ENCODE data around the gene CD1B. TPM values are rescaled to one million over a fixed set of nuclear protein-coding genes. Genes with fewer than 3 reads are reported as not detected.
"Not testable (repeated sequence)": the region's sequence is repeated elsewhere in the genome, so short reads cannot be mapped to it uniquely, and the experiment has no call there.

CD1B gene
- total and polyA plus RNA-seq, 8 donors: 0.12 to 0.41 TPM; not detected in 6

GRCh38 chr1:158354255-158354654 is 22.9 kb upstream of the CD1B start:
- peak; percentile 25 for ATAC-seq
- no peaks in the 10 kb centered on the region for H3K27me3 ChIP-seq
- intact Hi-C loops (cut with DNase I): no loop called here
- H3K9me3 ChIP-seq: no peaks in the 10 kb centered on the region
- H3K36me3 ChIP-seq: no peaks in the 10 kb centered on the region
- no peak overlapping the region for H3K4me3 ChIP-seq
- TF ChIP-seq CTCF (IDR thresholded peaks at IDR 0.05): no peak
- DNase-seq: no peak
- H3K27ac ChIP-seq: no peak overlapping the region
- no peaks in the 10 kb centered on the region for H3K4me1 ChIP-seq

- no peaks in the 10 kb centered on the region for H3K27me3 ChIP-seq
- no peak for DNase-seq
Observed at GRCh38 chr1:158353303-158354075, 22.2 kb upstream of the CD1B start, which contains the start of gene CD1E. CD1E (plus strand) TSS chr1:158353894; CDS start chr1:158353989, 95 bp downstream.

GRCh38 chr1:158348946-158349345 is 17.6 kb upstream of the CD1B start:
- H3K9me3 ChIP-seq: peaks cover 0 to 10% of the 10 kb centered on the region in 2 donors
- H3K27ac ChIP-seq; H3K4me1 ChIP-seq; H3K27me3 ChIP-seq; intact Hi-C loops (cut with DNase I); H3K4me3 ChIP-seq; H3K36me3 ChIP-seq; ATAC-seq: not testable (repeated sequence)
- DNase-seq: peak in 1 of 4 donors; percentile 68

More at GRCh38 chr1:158353303-158354075, 22.2 kb upstream of the CD1B start, which contains the start of gene CD1E:
- H3K9me3 ChIP-seq: no peaks in the 10 kb centered on the region
- H3K36me3 ChIP-seq: no peaks in the 10 kb centered on the region
- intact Hi-C loops (cut with DNase I): no loop called here
- no peak within 1 kb of the TSS for H3K27ac ChIP-seq
- TF ChIP-seq CTCF (IDR thresholded peaks at IDR 0.05): no peak
- ATAC-seq: peak; percentile 27
- no peaks in the 10 kb centered on the region for H3K4me1 ChIP-seq
- H3K4me3 ChIP-seq: no peak within 1 kb of the TSS

- DNase-seq; H3K36me3 ChIP-seq; H3K4me1 ChIP-seq; ATAC-seq; intact Hi-C loops (cut with DNase I); H3K27me3 ChIP-seq; H3K4me3 ChIP-seq; H3K27ac ChIP-seq; H3K9me3 ChIP-seq: not testable (repeated sequence)
Observed at GRCh38 chr1:158336413-158336812, 5.1 kb upstream of the CD1B start.

GRCh38 chr1:158335213-158335532 is 3.8 kb upstream of the CD1B start:
- no peak for TF ChIP-seq CTCF (IDR thresholded peaks at IDR 0.05)
- Histone ChIP-seq H3K27ac (no peak overlapping the region), H3K27me3 (peaks cover 0 to 10% of the 10 kb centered on the region in 2 donors), H3K4me3 (no peak overlapping the region), H3K4me1 (no peaks in the 10 kb centered on the region), H3K36me3 (no peaks in the 10 kb centered on the region), H3K9me3 (no peaks in the 10 kb centered on the region)
- ATAC-seq (no peak), DNase-seq (no peak)
- intact Hi-C loops (cut with DNase I): no loop called here

GRCh38 chr1:158334526-158335212 is 3.3 kb upstream of the CD1B start:
- no peak for ATAC-seq
- H3K27ac ChIP-seq: no peak overlapping the region
- TF ChIP-seq CTCF (IDR thresholded peaks at IDR 0.05): no peak
- H3K36me3 ChIP-seq: no peaks in the 10 kb centered on the region
- no peaks in the 10 kb centered on the region for H3K9me3 ChIP-seq
- H3K4me1 ChIP-seq: no peaks in the 10 kb centered on the region
- intact Hi-C loops (cut with DNase I): no loop called here
- no peak for DNase-seq
- H3K4me3 ChIP-seq: no peak overlapping the region
- H3K27me3 ChIP-seq: peaks cover 0 to 10% of the 10 kb centered on the region in 2 donors

Data from left lung (tissue), 10 donors.